Stimulated activated naive B cell treated with anti-CD40 and anti-IgM and Interleukin-4, amounts not matched to agents 10 μg/mL and 1 μg/mL and 100 μg/mL, for 72 hours (primary cell): ENCODE results near the gene BCAN.
"Not testable (repeated sequence)": the region's sequence is repeated elsewhere in the genome, so short reads cannot be mapped to it uniquely, and the experiment has no call there.

ENCODE experiments used
- ATAC-seq, 2 donors: fragments of 150-1000 bp; cut with Tn5 transposase; replicated peaks; 2 replicates each; pipeline ENCODE4 v1.10.0; 2021; ENCODE audit warnings: moderate library complexity in 1 of 2
- DNase-seq: peaks from one replicate; pipeline ENCODE4 v3.0.0; 2021
- H3K27ac Mint-ChIP-seq: one replicate; pipeline ENCODE4 v1.8.0; 2022; ENCODE audit warnings: mild to moderate bottlenecking, mixed read lengths
- H3K27me3 Mint-ChIP-seq, 2 donors: one replicate each; pipeline ENCODE4 v1.8.0; 2022; ENCODE audit warnings: mixed read lengths in 2 of 2
- H3K36me3 Mint-ChIP-seq, 2 donors: one replicate each; pipeline ENCODE4 v1.8.0; 2022; ENCODE audit warnings: mixed read lengths in 2 of 2, mild to moderate bottlenecking in 1 of 2
- H3K4me1 Mint-ChIP-seq, 2 donors: one replicate each; pipeline ENCODE4 v1.8.0; 2022; ENCODE audit warnings: mixed read lengths in 2 of 2, mild to moderate bottlenecking in 1 of 2
- H3K4me3 Mint-ChIP-seq, 2 donors: one replicate each; pipeline ENCODE4 v1.8.0; 2022; ENCODE audit warnings: mild to moderate bottlenecking in 2 of 2, mixed read lengths in 2 of 2, moderate library complexity in 1 of 2
- H3K9me3 Mint-ChIP-seq, 2 donors: one replicate each; pipeline ENCODE4 v1.8.0; 2022; ENCODE audit warnings: mixed read lengths in 2 of 2, mild to moderate bottlenecking in 1 of 2

The BCAN gene

DNA sequence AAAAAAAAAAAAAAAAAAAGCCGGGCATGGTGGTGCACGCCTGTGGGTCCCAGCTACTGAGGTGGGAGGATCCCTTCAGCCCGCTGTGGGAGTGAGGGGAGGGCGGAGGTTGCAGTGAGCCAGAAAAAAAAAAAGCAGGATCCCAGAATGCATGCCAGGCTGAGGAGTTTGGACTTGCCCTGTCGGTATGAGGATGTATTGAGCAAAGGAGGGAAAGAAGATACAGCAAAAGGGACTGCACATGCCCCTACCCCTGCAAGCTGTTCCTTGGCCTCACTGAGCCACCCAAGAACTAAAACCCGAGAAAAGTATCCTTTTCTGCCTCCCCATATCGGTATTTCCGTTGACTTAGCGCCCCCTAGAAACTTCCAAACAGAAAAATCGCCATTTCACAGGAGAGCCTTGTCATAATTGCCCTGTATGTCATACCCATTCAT lies 39.3 kb upstream of the BCAN start:
- ATAC-seq = no peak
- Mint-ChIP-seq H3K9me3 (no peaks in the 10 kb centered on the region), H3K36me3 (peaks cover 12 to 22% of the 10 kb centered on the region in 2 donors), H3K27me3 (no peaks in the 10 kb centered on the region), H3K4me3 (peak overlapping the region; percentile 53 to 90), H3K27ac (no peak overlapping the region), H3K4me1 (peaks cover 17 to 33% of the 10 kb centered on the region in 2 donors)
- DNase-seq = no peak

DNA sequence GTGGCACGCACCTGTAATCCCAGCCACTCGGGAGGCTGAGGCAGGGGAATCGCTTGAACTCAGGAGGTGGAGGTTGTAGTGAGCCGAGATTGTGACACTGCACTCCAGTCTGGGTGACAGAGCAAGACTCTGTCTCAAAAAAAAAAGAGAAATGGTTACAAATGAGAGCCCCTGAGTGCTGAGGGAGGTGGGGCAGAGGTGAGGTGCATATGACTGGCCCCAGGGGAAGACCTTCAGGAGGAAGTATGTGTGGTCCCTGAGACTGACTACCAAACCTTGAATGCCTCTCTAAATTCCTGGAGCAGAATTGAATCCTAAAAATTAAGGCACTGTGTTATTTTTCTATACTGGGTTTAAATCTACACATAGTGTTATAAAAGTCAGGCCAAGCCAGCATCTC lies 34.6 kb upstream of the BCAN start:
- H3K36me3 Mint-ChIP-seq, H3K4me3 Mint-ChIP-seq, DNase-seq, H3K9me3 Mint-ChIP-seq, H3K27me3 Mint-ChIP-seq, H3K27ac Mint-ChIP-seq: not testable (repeated sequence)
- ATAC-seq = peak; percentile 77 to 83
- peaks cover 8 to 29% of the 10 kb centered on the region in 2 donors for H3K4me1 Mint-ChIP-seq

DNA sequence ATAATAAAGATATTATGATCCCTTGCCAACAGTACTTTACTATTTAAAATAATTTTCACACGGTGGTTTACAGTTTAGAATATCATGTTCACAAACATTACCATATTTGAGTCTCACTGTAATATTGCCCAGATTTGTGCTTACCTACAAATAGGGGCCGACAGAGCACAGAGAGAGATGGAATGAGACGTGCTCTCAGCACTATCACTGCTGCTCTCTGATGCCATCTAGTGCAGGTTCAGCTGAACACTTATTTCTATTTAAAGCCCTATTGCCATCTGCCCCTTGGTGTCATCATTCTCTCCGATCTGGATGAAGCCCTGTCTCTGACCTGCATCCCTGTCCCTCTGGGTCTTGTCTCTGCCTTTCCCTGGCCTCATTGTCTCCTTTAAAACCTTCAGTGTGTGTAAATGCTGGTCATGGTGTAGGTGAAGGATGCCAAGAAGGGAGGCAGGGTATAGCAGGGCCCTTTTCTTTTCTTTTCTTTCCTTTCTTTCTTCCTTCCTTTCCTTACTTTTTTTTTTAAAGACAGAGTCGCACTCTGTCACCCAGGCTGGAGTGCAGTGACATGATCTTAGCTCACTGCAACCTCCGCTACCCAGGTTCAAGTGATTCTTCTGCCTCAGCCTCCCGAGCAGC lies 33.8 kb upstream of the BCAN start:
- no peak overlapping the region for H3K27ac Mint-ChIP-seq
- peaks cover 11 to 15% of the 10 kb centered on the region in 2 donors for H3K27me3 Mint-ChIP-seq
- H3K4me1 Mint-ChIP-seq = peaks cover 10 to 22% of the 10 kb centered on the region in 2 donors
- H3K9me3 Mint-ChIP-seq = no peaks in the 10 kb centered on the region
- H3K4me3 Mint-ChIP-seq = no peak overlapping the region
- DNase-seq (peak; percentile 58), ATAC-seq (peak; percentile 93 to 95)
- H3K36me3 Mint-ChIP-seq = no peaks in the 10 kb centered on the region

DNA sequence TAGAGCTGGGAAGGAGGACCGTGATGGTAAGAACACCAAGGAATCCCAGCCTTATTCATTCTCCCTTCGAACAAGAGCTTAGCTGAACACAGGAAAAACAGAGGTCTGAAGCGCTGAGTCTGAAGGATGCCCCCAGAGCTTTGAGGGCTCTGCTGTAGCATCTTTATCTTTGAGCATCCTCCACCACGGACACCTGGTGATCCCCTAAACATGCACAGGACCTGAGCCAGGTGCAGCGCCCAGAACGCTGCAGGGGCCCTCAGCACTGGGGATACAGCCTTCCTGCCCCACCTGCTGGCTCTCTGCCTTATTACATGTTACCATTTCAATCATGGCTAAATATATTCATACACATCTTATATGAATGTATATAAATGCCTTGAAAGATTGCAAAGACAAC lies 32.9 kb upstream of the BCAN start:
- no peaks in the 10 kb centered on the region for H3K9me3 Mint-ChIP-seq
- peaks cover 15 to 16% of the 10 kb centered on the region in 2 donors for H3K27me3 Mint-ChIP-seq
- peaks cover 10 to 22% of the 10 kb centered on the region in 2 donors for H3K4me1 Mint-ChIP-seq
- ATAC-seq (peak; percentile 66 to 70), DNase-seq (peak; percentile 32)
- H3K27ac Mint-ChIP-seq = no peak overlapping the region
- no peaks in the 10 kb centered on the region for H3K36me3 Mint-ChIP-seq
- no peak overlapping the region for H3K4me3 Mint-ChIP-seq

DNA sequence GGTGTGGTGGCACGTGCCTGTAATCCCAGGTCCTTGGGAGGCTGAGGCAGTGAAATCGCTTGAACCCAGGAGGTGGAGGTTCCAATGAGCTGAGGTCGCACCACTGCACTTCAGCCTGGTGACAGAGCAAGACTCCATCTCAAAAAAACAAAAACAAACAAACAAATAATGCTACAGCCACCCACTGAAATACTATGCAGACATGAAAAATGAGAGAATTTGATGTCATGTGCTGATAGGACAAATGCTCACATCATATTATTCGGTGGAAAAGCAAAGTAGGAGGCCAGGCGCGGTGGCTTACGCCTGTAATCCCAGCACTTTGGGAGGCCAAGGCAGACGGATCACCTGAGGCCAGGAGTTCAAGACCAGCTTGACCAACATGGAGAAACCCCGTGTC lies 31.8 kb upstream of the BCAN start:
- H3K9me3 Mint-ChIP-seq, DNase-seq: not testable (repeated sequence)

DNA sequence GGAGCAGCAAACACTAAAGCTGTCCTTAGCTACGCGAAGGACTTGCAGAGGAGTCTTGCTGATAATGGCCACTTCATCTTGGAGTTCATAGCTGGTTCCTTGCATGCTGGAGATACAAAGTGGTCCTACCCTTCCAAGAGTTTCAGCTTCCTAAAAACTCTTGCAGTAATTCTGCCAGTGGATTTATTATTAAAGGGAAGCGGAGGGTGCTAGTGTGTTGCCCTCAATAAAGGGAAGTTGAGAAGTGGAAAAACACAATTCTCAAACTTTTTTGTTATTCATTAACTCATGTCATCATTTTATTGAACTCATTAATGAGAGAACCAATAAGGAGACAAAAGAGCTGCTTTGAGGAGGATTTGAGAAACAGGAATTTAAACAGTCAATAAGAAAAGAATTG lies 29.3 kb upstream of the BCAN start:
- Mint-ChIP-seq H3K4me3 (no peak overlapping the region), H3K27me3 (peaks cover 29 to 43% of the 10 kb centered on the region in 2 donors), H3K9me3 (no peaks in the 10 kb centered on the region), H3K4me1 (peaks cover 5 to 19% of the 10 kb centered on the region in 2 donors), H3K36me3 (no peaks in the 10 kb centered on the region), H3K27ac (no peak overlapping the region)
- no peak for ATAC-seq
- no peak for DNase-seq

More for the DNA sequence above, 31.8 kb upstream of the BCAN start:
- not testable (repeated sequence) for H3K27ac Mint-ChIP-seq, H3K36me3 Mint-ChIP-seq, ATAC-seq, H3K4me3 Mint-ChIP-seq
- peaks cover 17 to 26% of the 10 kb centered on the region in 2 donors for H3K27me3 Mint-ChIP-seq
- H3K4me1 Mint-ChIP-seq = peaks cover 10 to 22% of the 10 kb centered on the region in 2 donors

DNA sequence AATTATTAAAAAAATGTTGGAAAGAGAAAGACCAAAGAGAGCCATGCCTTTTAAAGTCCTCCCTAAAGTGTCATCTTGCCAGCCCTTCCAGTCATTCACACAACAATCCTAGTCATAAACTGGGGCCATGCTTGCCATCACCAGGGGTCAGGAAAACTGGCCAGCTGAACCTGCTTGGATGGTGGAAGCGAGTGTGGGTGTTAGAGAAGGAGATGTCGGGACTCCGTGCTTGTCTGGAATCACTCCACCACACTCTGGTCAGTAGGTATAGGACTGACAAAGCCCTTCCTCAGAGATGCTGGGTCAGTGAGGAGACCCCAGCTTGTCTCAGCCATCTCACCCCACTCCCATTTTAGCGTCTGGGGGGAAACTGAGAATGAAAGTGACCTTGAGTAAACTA lies 26.0 kb upstream of the BCAN start:
- ATAC-seq (no peak), DNase-seq (no peak)
- Mint-ChIP-seq H3K9me3 (no peaks in the 10 kb centered on the region), H3K27me3 (peaks cover 43 to 65% of the 10 kb centered on the region in 2 donors), H3K4me1 (peaks cover 3 to 4% of the 10 kb centered on the region in 2 donors), H3K4me3 (no peak overlapping the region), H3K27ac (no peak overlapping the region), H3K36me3 (no peaks in the 10 kb centered on the region)

DNA sequence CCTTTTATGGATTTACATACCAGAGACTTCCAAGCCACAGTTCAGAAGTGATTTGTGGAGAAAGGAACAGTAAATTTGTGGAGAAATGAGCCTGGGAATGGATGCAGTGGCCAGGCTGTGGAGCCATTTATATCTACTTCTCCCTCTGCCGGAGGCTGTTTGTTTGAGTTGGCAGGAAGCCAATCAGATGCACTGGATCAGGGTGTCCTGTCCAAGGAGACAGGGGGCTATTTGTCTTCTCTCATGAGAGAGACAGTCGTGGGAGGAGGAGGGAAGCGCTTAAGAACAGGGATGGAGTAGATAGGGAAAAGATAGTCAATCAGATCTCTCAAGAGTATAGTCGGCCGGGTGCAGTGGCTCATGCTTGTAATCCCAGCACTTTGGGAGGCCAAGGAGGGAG lies 25.5 kb upstream of the BCAN start:
- Mint-ChIP-seq H3K9me3 (no peaks in the 10 kb centered on the region), H3K36me3 (no peaks in the 10 kb centered on the region), H3K4me1 (peaks cover 3 to 4% of the 10 kb centered on the region in 2 donors), H3K27me3 (peaks cover 47 to 70% of the 10 kb centered on the region in 2 donors), H3K27ac (no peak overlapping the region), H3K4me3 (no peak overlapping the region)
- DNase-seq = no peak
- ATAC-seq = no peak

DNA sequence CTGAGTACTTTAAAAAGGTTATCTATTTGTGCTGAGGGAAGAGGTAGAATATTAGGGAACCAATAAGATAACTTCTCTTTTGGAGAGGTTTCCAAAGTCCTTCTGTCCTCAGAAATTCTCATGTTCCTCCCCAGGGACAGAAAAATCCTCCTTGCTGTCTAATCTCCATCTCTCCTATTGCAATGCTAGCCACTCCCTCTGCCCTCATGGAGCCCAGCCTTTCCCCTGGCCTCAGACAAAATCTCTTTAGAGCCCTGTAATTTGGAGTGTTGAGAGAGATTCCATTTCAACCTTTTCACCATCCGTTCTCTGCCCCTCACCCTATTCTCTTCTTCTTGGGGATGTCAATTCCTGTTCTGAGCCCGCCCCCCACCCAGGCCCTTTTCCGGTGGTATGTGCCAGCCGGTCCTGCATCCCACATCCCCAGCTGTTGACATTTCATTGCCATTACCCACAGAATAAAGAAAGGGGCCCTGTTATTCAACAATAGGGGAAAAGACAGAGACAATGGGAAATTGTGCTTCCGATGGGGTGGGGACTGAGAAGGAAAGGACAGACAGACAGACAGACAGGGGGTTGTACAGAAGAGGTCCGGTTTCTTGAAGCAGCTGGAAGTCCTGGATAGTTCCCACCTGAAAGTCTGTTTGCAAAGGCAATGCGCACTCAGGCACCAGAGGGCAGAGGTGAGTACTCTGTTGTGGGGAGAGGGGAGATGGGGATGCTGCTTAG lies 22.9 kb upstream of the BCAN start, which contains the start of gene HAPLN2:
Gene HAPLN2, plus strand, starts transcription at position 563 of the 729 bp plus-strand sequence. CDS start 4,076 bp downstream, outside the sequence.
- DNase-seq (no peak), ATAC-seq (no peak)
- Mint-ChIP-seq H3K9me3 (no peaks in the 10 kb centered on the region), H3K4me3 (no peak within 1 kb of the TSS), H3K27me3 (peaks cover 53 to 80% of the 10 kb centered on the region in 2 donors), H3K27ac (no peak within 1 kb of the TSS), H3K36me3 (no peaks in the 10 kb centered on the region), H3K4me1 (peaks cover 2 to 16% of the 10 kb centered on the region in 2 donors)

DNA sequence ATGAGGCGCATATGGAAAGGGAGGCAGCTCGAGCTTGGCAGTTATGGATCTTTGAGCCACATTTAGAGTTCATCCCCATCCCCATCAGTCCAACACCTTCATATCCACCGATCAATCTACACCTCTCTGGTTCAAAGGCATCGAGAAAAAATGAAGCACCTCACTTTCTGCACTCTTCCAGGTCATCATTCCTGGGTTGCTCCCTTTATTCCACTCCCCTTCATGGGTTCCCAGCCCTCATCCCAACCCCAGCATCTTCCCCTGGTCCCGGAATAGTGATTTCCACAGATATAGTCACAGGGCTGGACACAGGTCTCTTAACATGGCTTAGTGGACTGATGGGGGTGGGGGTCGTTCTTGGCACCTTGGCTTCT lies 22.3 kb upstream of the BCAN start:
- no peak for ATAC-seq
- no peak overlapping the region for H3K4me3 Mint-ChIP-seq

DNA sequence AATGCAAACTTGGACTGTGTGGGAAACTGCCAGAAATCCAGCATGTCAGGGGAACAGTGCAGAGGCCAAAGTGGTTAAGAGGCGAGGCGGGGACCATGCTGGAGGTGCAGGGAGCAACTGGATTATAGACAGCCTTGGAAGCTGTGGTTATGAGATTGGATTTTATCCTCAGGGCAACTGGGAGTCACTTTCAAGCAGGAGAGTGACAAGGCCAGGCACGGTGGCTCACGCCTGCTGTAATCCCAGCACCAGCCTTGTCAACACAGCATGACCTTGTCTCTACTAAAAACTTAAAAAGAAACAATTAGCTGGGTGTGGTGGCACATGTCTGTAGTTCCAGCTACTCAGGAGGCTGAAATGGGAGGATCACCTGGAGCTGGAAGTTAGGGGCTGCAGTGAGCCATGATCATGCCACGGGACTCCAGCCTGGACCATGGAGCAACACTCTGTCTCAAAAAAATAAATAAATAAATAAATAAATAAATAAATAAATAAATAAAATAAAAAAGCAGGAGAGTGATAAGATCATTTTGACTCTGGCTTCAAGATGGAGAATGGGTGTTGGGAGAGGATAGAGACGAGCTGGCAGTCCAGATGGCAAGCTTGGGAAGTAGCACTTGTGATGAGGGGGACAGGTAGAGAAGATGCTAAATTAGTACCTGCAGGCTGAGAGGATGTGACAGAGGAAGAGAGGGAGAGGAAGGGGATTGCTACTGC lies 19.2 kb upstream of the BCAN start:
- Mint-ChIP-seq H3K27ac (peak overlapping the region; percentile 68), H3K4me3 (no peak overlapping the region), H3K27me3 (peaks cover 54 to 76% of the 10 kb centered on the region in 2 donors), H3K36me3 (no peaks in the 10 kb centered on the region), H3K9me3 (no peaks in the 10 kb centered on the region), H3K4me1 (peaks cover 10 to 34% of the 10 kb centered on the region in 2 donors)
- no peak for DNase-seq
- no peak for ATAC-seq

More for the DNA sequence above, 22.3 kb upstream of the BCAN start:
- H3K36me3 Mint-ChIP-seq = no peaks in the 10 kb centered on the region
- no peak overlapping the region for H3K27ac Mint-ChIP-seq
- peaks cover 4 to 22% of the 10 kb centered on the region in 2 donors for H3K4me1 Mint-ChIP-seq
- no peak for DNase-seq
- peaks cover 57 to 81% of the 10 kb centered on the region in 2 donors for H3K27me3 Mint-ChIP-seq
- H3K9me3 Mint-ChIP-seq = no peaks in the 10 kb centered on the region

DNA sequence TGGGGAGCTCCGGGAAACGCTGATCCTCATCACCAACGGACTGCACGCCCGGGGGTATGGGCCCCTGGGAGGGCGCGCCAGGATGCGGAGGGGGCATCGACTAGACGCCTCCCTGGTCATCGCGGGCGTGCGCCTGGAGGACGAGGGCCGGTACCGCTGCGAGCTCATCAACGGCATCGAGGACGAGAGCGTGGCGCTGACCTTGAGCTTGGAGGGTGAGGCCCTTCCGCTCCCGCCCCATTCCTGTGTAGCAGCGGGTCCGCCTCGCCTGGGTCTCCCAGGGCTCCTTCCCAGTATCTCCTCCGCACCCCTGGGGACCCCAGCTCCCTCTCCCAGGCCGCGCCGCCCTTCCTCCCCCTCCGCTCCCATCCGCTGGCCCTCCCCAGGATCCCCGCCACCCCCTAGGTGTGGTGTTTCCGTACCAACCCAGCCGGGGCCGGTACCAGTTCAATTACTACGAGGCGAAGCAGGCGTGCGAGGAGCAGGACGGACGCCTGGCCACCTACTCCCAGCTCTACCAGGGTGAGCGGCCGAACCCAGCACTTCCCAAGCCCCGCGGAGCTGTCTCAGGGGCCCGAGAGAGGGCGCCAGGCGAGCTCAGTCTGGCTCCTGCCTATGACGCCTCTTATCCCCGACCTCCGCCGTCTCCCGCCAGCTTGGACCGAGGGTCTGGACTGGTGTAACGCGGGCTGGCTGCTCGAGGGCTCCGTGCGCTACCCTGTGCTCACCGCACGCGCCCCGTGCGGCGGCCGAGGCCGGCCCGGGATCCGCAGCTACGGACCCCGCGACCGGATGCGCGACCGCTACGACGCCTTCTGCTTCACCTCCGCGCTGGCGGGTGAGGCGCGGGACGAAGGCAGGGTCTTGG lies 17.7 kb upstream of the BCAN start:
- H3K4me3 Mint-ChIP-seq = peak overlapping the region; percentile 69 to 79
- DNase-seq = no peak

DNA sequence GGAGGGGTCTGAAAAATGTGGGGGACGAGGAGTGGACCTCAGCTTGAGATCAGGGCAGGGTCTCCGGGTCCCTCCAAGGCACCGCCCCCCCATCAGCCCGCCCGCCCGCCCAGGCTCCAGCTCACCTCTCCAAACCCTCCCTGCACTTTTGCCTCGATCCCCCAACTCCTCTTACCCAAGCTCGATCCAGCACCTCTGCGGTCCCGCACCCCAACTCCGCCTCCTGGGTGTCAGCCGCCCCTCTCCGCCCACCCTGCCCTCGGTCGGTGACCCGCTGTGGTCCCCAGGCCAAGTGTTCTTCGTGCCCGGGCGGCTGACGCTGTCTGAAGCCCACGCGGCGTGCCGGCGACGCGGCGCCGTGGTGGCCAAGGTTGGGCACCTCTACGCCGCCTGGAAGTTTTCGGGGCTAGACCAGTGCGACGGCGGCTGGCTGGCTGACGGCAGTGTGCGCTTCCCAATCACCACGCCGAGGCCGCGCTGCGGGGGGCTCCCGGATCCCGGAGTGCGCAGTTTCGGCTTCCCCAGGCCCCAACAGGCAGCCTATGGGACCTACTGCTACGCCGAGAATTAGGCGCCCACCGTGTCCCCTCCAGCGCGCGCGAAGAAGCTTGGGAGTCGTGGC lies 17.0 kb upstream of the BCAN start:
- Mint-ChIP-seq H3K4me1 (peaks cover 9 to 34% of the 10 kb centered on the region in 2 donors), H3K27me3 (peaks cover 47 to 71% of the 10 kb centered on the region in 2 donors), H3K9me3 (no peaks in the 10 kb centered on the region), H3K27ac (peak overlapping the region; percentile 77), H3K4me3 (peak overlapping the region; percentile 69 to 79), H3K36me3 (no peaks in the 10 kb centered on the region)
- ATAC-seq = peak; percentile 10 to 21
- no peak for DNase-seq

More for the DNA sequence above, 17.7 kb upstream of the BCAN start:
- H3K36me3 Mint-ChIP-seq = no peaks in the 10 kb centered on the region
- H3K4me1 Mint-ChIP-seq = peaks cover 10 to 34% of the 10 kb centered on the region in 2 donors
- peak; percentile 75 to 76 for ATAC-seq
- peak overlapping the region; percentile 77 for H3K27ac Mint-ChIP-seq
- no peaks in the 10 kb centered on the region for H3K9me3 Mint-ChIP-seq
- peaks cover 54 to 77% of the 10 kb centered on the region in 2 donors for H3K27me3 Mint-ChIP-seq
